ENCODE measurements around the gene ZCCHC7. TPM values are rescaled to one million over a fixed set of nuclear protein-coding genes. Genes with fewer than 3 reads are reported as not detected.
"Not testable (repeated sequence)": the region's sequence is repeated elsewhere in the genome, so short reads cannot be mapped to it uniquely, and the experiment has no call there.

The ZCCHC7 gene
- total RNA-seq, 1 donor from 2014 or later: 26.9 TPM

GRCh38 chr9:37117956-37118355, 2.4 kb upstream of the ZCCHC7 start:
- DNase-seq (ENCODE audit: low read depth): no peak
- no peak for TF ChIP-seq CTCF (IDR thresholded peaks at IDR 0.05; ENCODE audit: insufficient read depth, low read length, severe bottlenecking)
- H3K36me3 ChIP-seq (ENCODE audit: control insufficient read depth, insufficient read depth, low read length): no peaks in the 10 kb centered on the region
- no peak for FAIRE-seq
- H3K27me3 ChIP-seq (ENCODE audit: control insufficient read depth, insufficient read depth, low read length): no peaks in the 10 kb centered on the region
- no peak overlapping the region for H3K4me3 ChIP-seq (ENCODE audit: low read depth, low read length)

DNA sequence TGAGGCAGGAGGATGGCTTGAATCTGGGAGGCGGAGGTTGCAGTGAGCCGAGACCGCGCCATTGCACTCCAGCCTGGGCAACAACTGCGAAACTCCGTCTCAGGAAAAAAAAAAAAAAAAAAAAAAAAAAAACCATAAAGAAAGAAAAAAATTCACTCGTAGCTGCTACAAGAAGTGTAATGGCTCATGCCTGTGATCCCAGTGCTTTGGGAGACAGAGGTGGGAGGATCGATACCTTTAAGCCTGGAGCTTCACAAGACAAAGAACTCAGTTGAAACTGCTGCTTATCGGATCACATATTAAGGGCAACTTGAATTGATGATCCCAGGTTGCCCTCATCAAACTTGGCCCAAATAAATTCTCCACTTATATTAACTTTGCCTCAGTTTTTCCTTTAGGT, 1.0 kb upstream of the ZCCHC7 start:
- no peak for TF ChIP-seq CTCF (IDR thresholded peaks at IDR 0.05; ENCODE audit: insufficient read depth, low read length, severe bottlenecking)
- DNase-seq (ENCODE audit: low read depth) (no peak), FAIRE-seq (no peak)
- Histone ChIP-seq H3K4me3 (ENCODE audit: low read depth, low read length) (no peak overlapping the region), H3K27me3 (ENCODE audit: control insufficient read depth, insufficient read depth, low read length) (no peaks in the 10 kb centered on the region), H3K36me3 (ENCODE audit: control insufficient read depth, insufficient read depth, low read length) (no peaks in the 10 kb centered on the region)

- not testable (repeated sequence) for DNase-seq (ENCODE audit: low read depth); H3K36me3 ChIP-seq (ENCODE audit: control insufficient read depth, insufficient read depth, low read length); FAIRE-seq; H3K27me3 ChIP-seq (ENCODE audit: control insufficient read depth, insufficient read depth, low read length)
- H3K4me3 ChIP-seq (ENCODE audit: low read depth, low read length): peak overlapping the region; percentile 91
Measured at GRCh38 chr9:37120843-37121335, 515 bp downstream of the ZCCHC7 start.

GRCh38 chr9:37121881-37122280, 1.5 kb downstream of the ZCCHC7 start:
- H3K27me3 ChIP-seq (ENCODE audit: control insufficient read depth, insufficient read depth, low read length): no peaks in the 10 kb centered on the region
- no peak for TF ChIP-seq CTCF (IDR thresholded peaks at IDR 0.05; ENCODE audit: insufficient read depth, low read length, severe bottlenecking)
- no peak for DNase-seq (ENCODE audit: low read depth)
- H3K4me3 ChIP-seq (ENCODE audit: low read depth, low read length): no peak overlapping the region
- FAIRE-seq: no peak
- no peaks in the 10 kb centered on the region for H3K36me3 ChIP-seq (ENCODE audit: control insufficient read depth, insufficient read depth, low read length)

GRCh38 chr9:37126214-37126788, 5.9 kb downstream of the ZCCHC7 start:
- Histone ChIP-seq H3K36me3 (ENCODE audit: control insufficient read depth, insufficient read depth, low read length) (peaks cover 4% of the 10 kb centered on the region), H3K4me3 (ENCODE audit: low read depth, low read length) (no peak overlapping the region), H3K27me3 (ENCODE audit: control insufficient read depth, insufficient read depth, low read length) (no peaks in the 10 kb centered on the region)
- FAIRE-seq: no peak
- DNase-seq (ENCODE audit: low read depth): no peak
- no peak for TF ChIP-seq CTCF (IDR thresholded peaks at IDR 0.05; ENCODE audit: insufficient read depth, low read length, severe bottlenecking)

- no peak for TF ChIP-seq CTCF (IDR thresholded peaks at IDR 0.05; ENCODE audit: insufficient read depth, low read length, severe bottlenecking)
- no peak for FAIRE-seq
- Histone ChIP-seq H3K4me3 (ENCODE audit: low read depth, low read length) (no peak overlapping the region), H3K27me3 (ENCODE audit: control insufficient read depth, insufficient read depth, low read length) (no peaks in the 10 kb centered on the region), H3K36me3 (ENCODE audit: control insufficient read depth, insufficient read depth, low read length) (peaks cover 4% of the 10 kb centered on the region)
- no peak for DNase-seq (ENCODE audit: low read depth)
Measured at GRCh38 chr9:37127018-37127417, 6.6 kb downstream of the ZCCHC7 start.
